Loucy (cell line): ENCODE results near the gene PPP1R12B.

ENCODE experiments used
- EZH2phosphoT487 ChIP-seq: fragments of 200-600 bp; IDR thresholded peaks from 2 replicates; pipeline ENCODE4 v1.6.1; 2018; ENCODE audit warnings: antibody characterized with exemption, mild to moderate bottlenecking, moderate library complexity, borderline replicate concordance
- TF ChIP-seq, protein P1 (sequence below): fragments of 200-600 bp; sonication (generic); conservative IDR thresholded peaks from 2 replicates; pipeline ENCODE4 v1.5.1; 2014; ENCODE audit warnings: mild to moderate bottlenecking, antibody characterized with exemption, low read length

DNA sequence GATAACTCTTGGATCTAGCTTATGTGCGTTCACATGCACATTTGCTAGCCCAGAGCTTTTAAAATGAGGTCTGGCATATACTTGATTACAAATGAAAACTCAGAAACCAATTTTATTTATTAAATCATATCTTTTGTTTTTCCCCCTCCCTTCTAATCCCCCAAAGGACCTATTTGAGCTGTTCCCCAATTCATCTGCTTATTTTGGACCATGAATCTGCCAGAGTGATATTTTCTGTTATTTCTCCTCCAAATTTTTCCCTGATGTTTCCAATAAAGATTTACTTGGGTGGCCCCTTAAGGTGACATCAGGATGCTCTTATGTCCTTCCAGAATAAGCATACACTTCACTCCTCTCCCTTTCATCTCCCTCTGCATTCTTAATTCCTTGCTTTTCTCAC lies 238.4 kb downstream of the PPP1R12B start:
- TF ChIP-seq, protein P1, sequence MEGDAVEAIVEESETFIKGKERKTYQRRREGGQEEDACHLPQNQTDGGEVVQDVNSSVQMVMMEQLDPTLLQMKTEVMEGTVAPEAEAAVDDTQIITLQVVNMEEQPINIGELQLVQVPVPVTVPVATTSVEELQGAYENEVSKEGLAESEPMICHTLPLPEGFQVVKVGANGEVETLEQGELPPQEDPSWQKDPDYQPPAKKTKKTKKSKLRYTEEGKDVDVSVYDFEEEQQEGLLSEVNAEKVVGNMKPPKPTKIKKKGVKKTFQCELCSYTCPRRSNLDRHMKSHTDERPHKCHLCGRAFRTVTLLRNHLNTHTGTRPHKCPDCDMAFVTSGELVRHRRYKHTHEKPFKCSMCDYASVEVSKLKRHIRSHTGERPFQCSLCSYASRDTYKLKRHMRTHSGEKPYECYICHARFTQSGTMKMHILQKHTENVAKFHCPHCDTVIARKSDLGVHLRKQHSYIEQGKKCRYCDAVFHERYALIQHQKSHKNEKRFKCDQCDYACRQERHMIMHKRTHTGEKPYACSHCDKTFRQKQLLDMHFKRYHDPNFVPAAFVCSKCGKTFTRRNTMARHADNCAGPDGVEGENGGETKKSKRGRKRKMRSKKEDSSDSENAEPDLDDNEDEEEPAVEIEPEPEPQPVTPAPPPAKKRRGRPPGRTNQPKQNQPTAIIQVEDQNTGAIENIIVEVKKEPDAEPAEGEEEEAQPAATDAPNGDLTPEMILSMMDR: no peak
- TF ChIP-seq EZH2phosphoT487: no peak
